ENCODE data around the gene SBF2.
"Not testable (repeated sequence)": the region's sequence is repeated elsewhere in the genome, so short reads cannot be mapped to it uniquely, and the experiment has no call there.

The SBF2 gene

GRCh38 chr11:10005955-10006525, 288.0 kb downstream of the SBF2 start:
- H3K4me1 ChIP-seq (ENCODE audit: control insufficient read depth, insufficient read depth, low read length): no peaks in the 10 kb centered on the region
- no peak overlapping the region for H3K4me2 ChIP-seq (ENCODE audit: low read length)
- H3K9ac ChIP-seq (ENCODE audit: low read depth, low read length): no peak overlapping the region
- H3K9me3 ChIP-seq (replicated peaks; ENCODE audit: low read length): peaks cover 2% of the 10 kb centered on the region
- no peak overlapping the region for H3K4me3 ChIP-seq (ENCODE audit: low read length)
- H3K36me3 ChIP-seq (ENCODE audit: insufficient read depth, low read length): no peaks in the 10 kb centered on the region
- H3K27me3 ChIP-seq (ENCODE audit: control insufficient read depth, insufficient read depth, low read length): no peaks in the 10 kb centered on the region

- H3K4me3 ChIP-seq (ENCODE audit: low read length): no peak overlapping the region
- no peaks in the 10 kb centered on the region for H3K36me3 ChIP-seq (ENCODE audit: insufficient read depth, low read length)
- H3K9me3 ChIP-seq (replicated peaks; ENCODE audit: low read length): peaks cover 2% of the 10 kb centered on the region
- H3K4me1 ChIP-seq (ENCODE audit: control insufficient read depth, insufficient read depth, low read length): no peaks in the 10 kb centered on the region
- no peak overlapping the region for H3K9ac ChIP-seq (ENCODE audit: low read depth, low read length)
- H3K4me2 ChIP-seq (ENCODE audit: low read length): no peak overlapping the region
- H3K27me3 ChIP-seq (ENCODE audit: control insufficient read depth, insufficient read depth, low read length): no peaks in the 10 kb centered on the region
Measured at GRCh38 chr11:10004526-10005113, 289.4 kb downstream of the SBF2 start.

- H3K4me1 ChIP-seq (ENCODE audit: control insufficient read depth, insufficient read depth, low read length): no peaks in the 10 kb centered on the region
- no peak overlapping the region for H3K4me2 ChIP-seq (ENCODE audit: low read length)
- H3K36me3 ChIP-seq (ENCODE audit: insufficient read depth, low read length): no peaks in the 10 kb centered on the region
- no peaks in the 10 kb centered on the region for H3K27me3 ChIP-seq (ENCODE audit: control insufficient read depth, insufficient read depth, low read length)
- no peaks in the 10 kb centered on the region for H3K9me3 ChIP-seq (replicated peaks; ENCODE audit: low read length)
- no peak overlapping the region for H3K9ac ChIP-seq (ENCODE audit: low read depth, low read length)
- no peak overlapping the region for H3K4me3 ChIP-seq (ENCODE audit: low read length)
Measured at GRCh38 chr11:10002221-10002620, 291.8 kb downstream of the SBF2 start.

GRCh38 chr11:9992306-9992705, 301.7 kb downstream of the SBF2 start:
- H3K4me2 ChIP-seq (ENCODE audit: low read length): no peak overlapping the region
- no peaks in the 10 kb centered on the region for H3K36me3 ChIP-seq (ENCODE audit: insufficient read depth, low read length)
- no peak overlapping the region for H3K9ac ChIP-seq (ENCODE audit: low read depth, low read length)
- no peaks in the 10 kb centered on the region for H3K9me3 ChIP-seq (replicated peaks; ENCODE audit: low read length)
- H3K27me3 ChIP-seq (ENCODE audit: control insufficient read depth, insufficient read depth, low read length): no peaks in the 10 kb centered on the region
- H3K4me3 ChIP-seq (ENCODE audit: low read length): no peak overlapping the region
- no peaks in the 10 kb centered on the region for H3K4me1 ChIP-seq (ENCODE audit: control insufficient read depth, insufficient read depth, low read length)

DNA sequence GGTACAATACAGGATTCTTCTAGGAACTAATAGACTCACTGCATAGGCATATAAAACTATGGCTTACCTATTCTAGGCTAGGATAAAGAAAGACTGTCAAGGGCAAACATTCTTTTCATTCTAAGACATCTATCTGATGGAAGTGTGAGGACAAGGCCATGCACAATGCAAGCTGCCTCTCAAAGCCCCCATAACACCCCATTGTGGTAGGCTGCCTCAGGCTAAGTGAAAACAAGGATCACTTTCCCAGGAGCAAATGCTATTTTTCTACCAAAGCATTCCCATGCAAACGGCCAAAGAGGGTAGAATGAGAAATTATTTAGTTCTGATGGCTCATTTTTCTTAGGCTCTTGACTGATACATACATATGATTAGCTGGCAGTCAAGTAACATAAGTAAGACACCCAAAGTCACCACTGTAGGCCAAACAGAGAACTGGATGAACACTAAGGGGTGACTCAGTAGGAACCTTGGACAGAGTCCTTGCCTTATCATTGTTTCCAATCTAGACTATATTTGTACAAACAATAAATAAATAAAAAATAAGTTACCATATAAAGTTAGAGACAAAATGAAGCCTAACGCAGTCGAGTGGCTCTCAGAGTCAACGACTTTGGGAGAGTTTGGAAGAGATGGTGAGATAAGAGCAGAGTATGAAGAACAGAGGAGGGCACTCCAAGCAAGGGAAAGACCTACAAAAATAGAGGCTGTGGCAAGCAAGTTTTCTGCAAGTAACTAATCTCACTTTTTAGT, 303.6 kb downstream of the SBF2 start:
- H3K4me3 ChIP-seq (ENCODE audit: low read length): no peak overlapping the region
- H3K4me2 ChIP-seq (ENCODE audit: low read length): no peak overlapping the region
- no peaks in the 10 kb centered on the region for H3K27me3 ChIP-seq (ENCODE audit: control insufficient read depth, insufficient read depth, low read length)
- no peaks in the 10 kb centered on the region for H3K4me1 ChIP-seq (ENCODE audit: control insufficient read depth, insufficient read depth, low read length)
- H3K9me3 ChIP-seq (replicated peaks; ENCODE audit: low read length): no peaks in the 10 kb centered on the region
- no peaks in the 10 kb centered on the region for H3K36me3 ChIP-seq (ENCODE audit: insufficient read depth, low read length)
- H3K9ac ChIP-seq (ENCODE audit: low read depth, low read length): no peak overlapping the region

DNA sequence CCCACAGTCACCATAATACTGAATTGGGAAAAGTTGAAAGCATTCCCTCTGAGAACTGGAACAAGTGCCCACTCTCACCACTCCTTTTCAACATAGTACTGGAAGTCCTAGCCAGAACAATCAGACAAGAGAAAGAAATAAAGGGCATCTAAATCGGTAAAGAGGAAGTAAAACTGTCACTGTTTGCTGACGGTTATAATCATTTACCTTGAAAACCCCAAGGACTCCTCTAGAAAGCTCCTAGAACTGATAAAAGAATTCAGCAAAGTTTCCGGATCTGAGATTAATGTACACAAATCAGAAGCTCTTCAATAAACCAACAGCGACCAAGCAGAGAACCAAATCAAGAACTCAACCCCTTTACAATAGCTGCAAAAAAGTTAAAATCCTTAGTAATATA, 306.7 kb downstream of the SBF2 start:
- H3K27me3 ChIP-seq (ENCODE audit: control insufficient read depth, insufficient read depth, low read length); H3K4me2 ChIP-seq (ENCODE audit: low read length); H3K36me3 ChIP-seq (ENCODE audit: insufficient read depth, low read length); H3K9me3 ChIP-seq (replicated peaks; ENCODE audit: low read length); H3K9ac ChIP-seq (ENCODE audit: low read depth, low read length); H3K4me3 ChIP-seq (ENCODE audit: low read length): not testable (repeated sequence)
- H3K4me1 ChIP-seq (ENCODE audit: control insufficient read depth, insufficient read depth, low read length): peaks cover 13% of the 10 kb centered on the region

- no peaks in the 10 kb centered on the region for H3K27me3 ChIP-seq (ENCODE audit: control insufficient read depth, insufficient read depth, low read length)
- H3K4me1 ChIP-seq (ENCODE audit: control insufficient read depth, insufficient read depth, low read length): peaks cover 34% of the 10 kb centered on the region
- peak overlapping the region; percentile 47 for H3K4me2 ChIP-seq (ENCODE audit: low read length)
- no peak overlapping the region for H3K4me3 ChIP-seq (ENCODE audit: low read length)
- peak overlapping the region; percentile 30 for H3K9ac ChIP-seq (ENCODE audit: low read depth, low read length)
- H3K9me3 ChIP-seq (replicated peaks; ENCODE audit: low read length): no peaks in the 10 kb centered on the region
- H3K36me3 ChIP-seq (ENCODE audit: insufficient read depth, low read length): peaks cover 9% of the 10 kb centered on the region
Measured at GRCh38 chr11:9982796-9983579, 311.0 kb downstream of the SBF2 start.

GRCh38 chr11:9982127-9982795, 311.8 kb downstream of the SBF2 start:
- H3K27me3 ChIP-seq (ENCODE audit: control insufficient read depth, insufficient read depth, low read length): no peaks in the 10 kb centered on the region
- peak overlapping the region; percentile 32 for H3K4me3 ChIP-seq (ENCODE audit: low read length)
- no peaks in the 10 kb centered on the region for H3K9me3 ChIP-seq (replicated peaks; ENCODE audit: low read length)
- H3K4me2 ChIP-seq (ENCODE audit: low read length): peak overlapping the region; percentile 60
- peaks cover 41% of the 10 kb centered on the region for H3K4me1 ChIP-seq (ENCODE audit: control insufficient read depth, insufficient read depth, low read length)
- peaks cover 9% of the 10 kb centered on the region for H3K36me3 ChIP-seq (ENCODE audit: insufficient read depth, low read length)
- peak overlapping the region; percentile 57 for H3K9ac ChIP-seq (ENCODE audit: low read depth, low read length)

DNA sequence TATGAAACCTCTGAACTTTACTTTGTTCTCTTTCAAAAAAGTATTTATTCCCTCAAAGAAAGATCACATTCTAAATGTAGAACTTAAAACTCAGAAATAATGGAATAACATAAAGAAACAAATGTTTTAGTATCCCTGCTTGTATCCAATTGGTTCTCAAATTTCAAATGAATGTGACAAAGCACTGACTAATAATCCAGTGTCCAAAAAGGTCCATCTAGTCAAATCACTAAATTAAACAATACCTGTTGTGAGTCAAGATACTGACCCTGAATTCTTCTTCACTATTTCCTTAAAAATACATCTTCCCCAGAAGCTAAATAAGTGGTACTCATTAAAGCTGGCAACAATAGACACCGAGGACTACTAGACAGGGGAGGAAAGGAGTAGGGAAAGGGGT, 313.1 kb downstream of the SBF2 start:
- H3K27me3 ChIP-seq (ENCODE audit: control insufficient read depth, insufficient read depth, low read length): no peaks in the 10 kb centered on the region
- no peak overlapping the region for H3K9ac ChIP-seq (ENCODE audit: low read depth, low read length)
- peaks cover 43% of the 10 kb centered on the region for H3K4me1 ChIP-seq (ENCODE audit: control insufficient read depth, insufficient read depth, low read length)
- no peaks in the 10 kb centered on the region for H3K9me3 ChIP-seq (replicated peaks; ENCODE audit: low read length)
- H3K36me3 ChIP-seq (ENCODE audit: insufficient read depth, low read length): peaks cover 9% of the 10 kb centered on the region
- peak overlapping the region; percentile 42 for H3K4me2 ChIP-seq (ENCODE audit: low read length)
- H3K4me3 ChIP-seq (ENCODE audit: low read length): peak overlapping the region; percentile 53

DNA sequence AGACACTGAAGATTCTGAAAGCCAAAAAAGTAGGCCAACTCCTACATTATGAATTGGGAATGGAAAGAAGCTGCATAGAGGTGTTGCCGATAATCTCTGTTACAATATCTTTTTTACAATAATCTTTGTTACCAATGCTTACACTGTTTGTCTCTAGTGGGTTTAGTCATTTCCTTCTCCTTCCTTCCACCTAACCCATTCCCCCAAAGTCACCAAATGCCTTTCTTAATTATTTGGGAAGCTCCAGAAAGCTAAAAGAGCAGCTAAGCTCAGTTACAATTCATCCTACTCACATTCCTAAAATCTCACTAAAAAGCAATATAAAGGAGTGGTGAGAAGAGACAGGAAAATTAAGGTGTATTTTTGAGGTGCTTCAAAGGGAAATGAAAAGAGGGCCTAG, 316.5 kb downstream of the SBF2 start:
- Histone ChIP-seq H3K9me3 (replicated peaks; ENCODE audit: low read length) (no peaks in the 10 kb centered on the region), H3K27me3 (ENCODE audit: control insufficient read depth, insufficient read depth, low read length) (no peaks in the 10 kb centered on the region), H3K36me3 (ENCODE audit: insufficient read depth, low read length) (no peaks in the 10 kb centered on the region), H3K4me3 (ENCODE audit: low read length) (no peak overlapping the region), H3K9ac (ENCODE audit: low read depth, low read length) (no peak overlapping the region), H3K4me1 (ENCODE audit: control insufficient read depth, insufficient read depth, low read length) (peaks cover 42% of the 10 kb centered on the region), H3K4me2 (ENCODE audit: low read length) (no peak overlapping the region)

GRCh38 chr11:9974375-9974774, 319.6 kb downstream of the SBF2 start:
- Histone ChIP-seq H3K27me3 (ENCODE audit: control insufficient read depth, insufficient read depth, low read length) (no peaks in the 10 kb centered on the region), H3K4me1 (ENCODE audit: control insufficient read depth, insufficient read depth, low read length) (peaks cover 21% of the 10 kb centered on the region), H3K36me3 (ENCODE audit: insufficient read depth, low read length) (no peaks in the 10 kb centered on the region), H3K9ac (ENCODE audit: low read depth, low read length) (no peak overlapping the region), H3K4me2 (ENCODE audit: low read length) (no peak overlapping the region), H3K4me3 (ENCODE audit: low read length) (no peak overlapping the region), H3K9me3 (replicated peaks; ENCODE audit: low read length) (no peaks in the 10 kb centered on the region)
